Epithelial cell of proximal tubule (primary cell): ENCODE results near the gene ATG7. TPM values are rescaled to one million over a fixed set of nuclear protein-coding genes. Genes with fewer than 3 reads are reported as not detected.
"Not testable (repeated sequence)": the region's sequence is repeated elsewhere in the genome, so short reads cannot be mapped to it uniquely, and the experiment has no call there.

Experiments used
- DNase-seq: peaks from one replicate; pipeline ENCODE4 v3.0.0-alpha.2; 2011; ENCODE audit warnings: low read depth
- H3K4me3 ChIP-seq: 2 replicates; pipeline ENCODE4 v1.5.1; 2011; ENCODE audit warnings: low read depth, mild to moderate bottlenecking, low read length
- CTCF ChIP-seq: conservative IDR thresholded peaks from 2 replicates; pipeline ENCODE4 v1.5.1; 2012; ENCODE audit warnings: low read depth, mild to moderate bottlenecking, low read length
- total RNA-seq: library from RNA; depleted of rRNA; stranded (reverse); fragments of >200 nt; gene quantifications from 2 replicates; pipeline ENCODE4 v1.2.3, GENCODE V29; 2015

ATG7 gene
- total RNA-seq, 1 donor from 2014 or later = 68.5 TPM

- TF ChIP-seq CTCF = no peak
These were observed 129.2 kb downstream of the ATG7 start for GRCh38 chr3:11401434-11401833.

GRCh38 chr3:11405323-11405722, 133.1 kb downstream of the ATG7 start:
- DNase-seq = no peak
- TF ChIP-seq CTCF = no peak
- H3K4me3 ChIP-seq = no peak overlapping the region

More at GRCh38 chr3:11401434-11401833, 129.2 kb downstream of the ATG7 start:
- no peak for DNase-seq
- no peak overlapping the region for H3K4me3 ChIP-seq

DNA sequence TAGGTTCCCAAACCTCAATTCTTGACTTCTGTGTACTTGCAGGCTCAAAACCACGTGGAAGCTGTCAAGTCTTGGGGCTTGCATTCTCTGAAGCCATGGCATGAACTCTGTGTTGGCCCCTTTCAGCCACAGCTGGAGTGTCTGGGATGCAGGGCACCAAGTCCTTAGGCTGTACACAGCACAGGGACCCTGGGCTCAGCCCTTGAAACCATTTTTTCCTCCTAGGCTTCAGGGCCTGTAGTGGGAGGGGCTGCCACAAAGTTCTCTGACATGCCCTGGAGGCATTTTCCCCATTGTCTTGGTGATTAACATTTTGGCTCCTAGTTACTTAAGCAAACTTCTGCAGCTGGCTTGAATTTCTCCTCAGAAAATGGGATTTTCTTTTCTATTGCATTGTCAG, 135.4 kb downstream of the ATG7 start:
- no peak for TF ChIP-seq CTCF
- no peak for DNase-seq
- no peak overlapping the region for H3K4me3 ChIP-seq

DNA sequence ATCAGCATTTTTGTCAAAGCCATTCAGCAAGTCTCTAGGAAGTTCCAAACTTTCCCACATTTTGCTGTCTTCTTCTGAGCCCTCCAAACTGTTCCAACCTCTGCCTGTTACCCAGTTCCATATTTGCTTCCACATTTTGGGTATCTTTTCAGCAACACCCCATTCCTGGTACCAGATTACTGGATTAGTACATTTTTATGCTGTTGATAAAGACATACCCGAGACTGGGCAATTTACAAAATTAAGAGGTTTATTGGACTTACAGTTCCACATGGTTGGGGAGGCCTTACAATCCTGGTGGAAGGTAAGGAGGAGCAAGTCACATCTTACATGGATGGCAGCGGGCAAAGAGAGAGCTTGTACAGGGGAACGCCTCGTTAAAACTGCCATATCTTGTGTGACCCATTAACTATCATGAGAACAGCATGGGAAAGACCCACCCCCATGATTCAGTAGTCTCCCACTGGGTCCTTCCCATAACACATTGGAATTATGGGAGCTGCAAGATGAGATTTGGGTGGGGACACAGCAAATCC, 136.2 kb downstream of the ATG7 start:
- not testable (repeated sequence) for DNase-seq, H3K4me3 ChIP-seq

- DNase-seq = no peak
- H3K4me3 ChIP-seq = no peak overlapping the region
- TF ChIP-seq CTCF = no peak
These were observed 138.4 kb downstream of the ATG7 start for GRCh38 chr3:11410564-11410963.

DNA sequence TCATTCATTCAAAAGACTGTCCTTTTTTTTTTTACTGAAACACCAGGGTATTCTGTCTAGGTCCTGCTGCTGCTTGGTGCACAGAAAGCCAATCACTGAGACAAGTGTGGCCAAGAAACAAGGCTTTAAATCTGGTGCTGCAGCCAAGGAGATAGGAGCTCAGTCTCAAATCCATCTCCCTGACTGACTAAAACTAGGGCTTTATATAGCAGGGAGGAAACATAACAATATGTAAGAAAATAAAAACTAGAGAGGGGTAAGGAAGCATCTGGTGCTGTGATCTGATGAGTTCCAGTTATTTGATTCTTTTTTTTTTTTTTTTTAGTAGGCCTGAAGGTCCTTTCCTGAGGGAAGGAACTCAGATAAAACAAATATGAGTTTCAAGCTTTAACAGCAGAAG, 139.8 kb downstream of the ATG7 start:
- no peak for DNase-seq

DNA sequence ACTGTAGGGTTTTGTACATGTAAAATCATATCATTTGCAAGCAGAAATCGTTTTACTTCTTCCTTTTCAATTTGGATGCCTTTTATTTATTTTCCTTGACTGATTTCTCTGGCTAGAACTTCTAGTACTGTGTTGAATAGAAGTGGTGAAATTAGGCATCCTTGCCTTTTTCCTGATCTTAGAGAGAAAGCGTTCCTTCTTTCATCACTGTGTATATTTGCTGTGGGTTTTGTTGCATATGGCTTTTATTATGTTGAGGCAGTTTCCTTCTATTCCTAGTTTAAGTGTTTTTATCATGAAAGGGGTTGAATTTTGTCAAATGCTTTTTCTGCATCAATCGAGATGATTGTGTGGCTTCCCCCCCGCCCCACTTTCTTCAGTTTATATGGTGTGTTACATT, 140.9 kb downstream of the ATG7 start:
- DNase-seq = no peak
- TF ChIP-seq CTCF = no peak
- H3K4me3 ChIP-seq = no peak overlapping the region

More for the DNA sequence above, 139.8 kb downstream of the ATG7 start:
- TF ChIP-seq CTCF = no peak
- H3K4me3 ChIP-seq = no peak overlapping the region
